H9 (cell line): ENCODE results near the gene FSTL4. TPM values are rescaled to one million over a fixed set of nuclear protein-coding genes. Genes with fewer than 3 reads are reported as not detected.
A peak's percentile ranks its signal among the peaks of the same experiment; 100 is the strongest.

Source experiments
- DNase-seq: peaks from one replicate; pipeline ENCODE4 v3.0.0-alpha.2; 2017
- H2AFZ ChIP-seq: one replicate; pipeline ENCODE4 v1.6.1; 2013; ENCODE audit warnings: mild to moderate bottlenecking, low read length, control low read depth, moderate library complexity
- H2AK5ac ChIP-seq: 2 replicates; pipeline ENCODE4 v1.6.1; 2013; ENCODE audit warnings: low read length, control low read depth, mixed read lengths; ENCODE audit not compliant: insufficient read length
- H2BK120ac ChIP-seq: one replicate; pipeline ENCODE4 v1.6.1; 2013; ENCODE audit warnings: low read depth, mild to moderate bottlenecking, low read length, control low read depth, inconsistent platforms; ENCODE audit not compliant: poor library complexity, severe bottlenecking
- H2BK12ac ChIP-seq: 2 replicates; pipeline ENCODE4 v1.6.1; 2013; ENCODE audit warnings: low read length, control low read depth, mixed read lengths, low read depth; ENCODE audit not compliant: insufficient read length
- H2BK15ac ChIP-seq: 2 replicates; pipeline ENCODE4 v1.6.1; 2013; ENCODE audit warnings: low read depth, low read length, control low read depth
- H2BK20ac ChIP-seq: one replicate; pipeline ENCODE4 v1.6.1; 2013; ENCODE audit warnings: low read depth, mild to moderate bottlenecking, low read length, control low read depth, inconsistent platforms; ENCODE audit not compliant: poor library complexity, severe bottlenecking
- H2BK5ac ChIP-seq: 2 replicates; pipeline ENCODE4 v1.6.1; 2013; ENCODE audit warnings: low read length, control low read depth, mixed read lengths; ENCODE audit not compliant: insufficient read length
- H3K14ac ChIP-seq: 2 replicates; pipeline ENCODE4 v1.6.1; 2013; ENCODE audit warnings: low read length, control low read depth; ENCODE audit not compliant: insufficient read depth
- H3K18ac ChIP-seq: 2 replicates; pipeline ENCODE4 v1.6.1; 2013; ENCODE audit warnings: low read depth, mild to moderate bottlenecking, mixed read lengths, low read length, control low read depth; ENCODE audit not compliant: insufficient read length
- H3K23ac ChIP-seq: 2 replicates; pipeline ENCODE4 v1.6.1; 2013; ENCODE audit warnings: low read length, control low read depth, mixed read lengths, low read depth; ENCODE audit not compliant: insufficient read length
- H3K23me2 ChIP-seq: 2 replicates; pipeline ENCODE4 v1.6.1; 2013; ENCODE audit warnings: low read depth, mild to moderate bottlenecking, mixed read lengths, low read length, control low read depth; ENCODE audit not compliant: insufficient read length, poor library complexity, severe bottlenecking
- H3K27ac ChIP-seq: 2 replicates; pipeline ENCODE4 v1.5.1; 2013; ENCODE audit warnings: low read length, control low read depth, mixed read lengths, low read depth; ENCODE audit not compliant: insufficient read length
- H3K27me3 ChIP-seq: 2 replicates; pipeline ENCODE4 v1.6.1; 2013; ENCODE audit warnings: low read length, control low read depth, inconsistent platforms; ENCODE audit not compliant: insufficient read depth
- H3K4ac ChIP-seq: 2 replicates; pipeline ENCODE4 v1.6.1; 2013; ENCODE audit warnings: low read depth, mild to moderate bottlenecking, control low read depth, inconsistent platforms, low read length, moderate library complexity
- H3K4me1 ChIP-seq: 2 replicates; pipeline ENCODE4 v1.6.1; 2013; ENCODE audit warnings: low read length, control low read depth, inconsistent platforms; ENCODE audit not compliant: insufficient read depth
- H3K4me2 ChIP-seq: 2 replicates; pipeline ENCODE4 v1.6.1; 2013; ENCODE audit warnings: low read length, control low read depth, mixed read lengths; ENCODE audit not compliant: insufficient read length, insufficient read depth
- H3K56ac ChIP-seq: 2 replicates; pipeline ENCODE4 v1.6.1; 2013; ENCODE audit warnings: low read depth, mild to moderate bottlenecking, mixed read lengths, low read length, control low read depth; ENCODE audit not compliant: insufficient read length
- H3K79me1 ChIP-seq: 2 replicates; pipeline ENCODE4 v1.6.1; 2013; ENCODE audit warnings: low read depth, mild to moderate bottlenecking, moderate library complexity, low read length, control low read depth, inconsistent platforms; ENCODE audit not compliant: insufficient read depth, poor library complexity, severe bottlenecking
- H3K79me2 ChIP-seq: 2 replicates; pipeline ENCODE4 v1.6.1; 2013; ENCODE audit warnings: low read length, control low read depth, inconsistent platforms; ENCODE audit not compliant: insufficient read depth
- H3K9ac ChIP-seq: 2 replicates; pipeline ENCODE4 v1.6.1; 2013; ENCODE audit warnings: low read length, control low read depth, mixed read lengths; ENCODE audit not compliant: insufficient read length; ENCODE audit errors: extremely low read depth
- H3K9me3 ChIP-seq: one replicate; pipeline ENCODE4 v1.6.1; 2013; ENCODE audit warnings: low read depth, low read length, inconsistent platforms; ENCODE audit not compliant: control insufficient read depth
- H3T11ph ChIP-seq: one replicate; pipeline ENCODE4 v1.6.1; 2013; ENCODE audit warnings: mild to moderate bottlenecking, low read length, control low read depth, inconsistent platforms
- H4K20me1 ChIP-seq: one replicate; pipeline ENCODE4 v1.6.1; 2013; ENCODE audit not compliant: control insufficient read depth, insufficient read length, insufficient read depth
- H4K5ac ChIP-seq: 2 replicates; pipeline ENCODE4 v1.6.1; 2013; ENCODE audit warnings: low read depth, mild to moderate bottlenecking, mixed read lengths, low read length, control low read depth; ENCODE audit not compliant: insufficient read length
- H4K8ac ChIP-seq: replicated peaks from 2 replicates; pipeline ENCODE4 v1.6.1; 2013; ENCODE audit warnings: low read length, control low read depth, mixed read lengths, low read depth; ENCODE audit not compliant: insufficient read length
- H4K91ac ChIP-seq: 2 replicates; pipeline ENCODE4 v1.6.1; 2013; ENCODE audit warnings: low read depth, mild to moderate bottlenecking, moderate library complexity, mixed read lengths, low read length, control low read depth; ENCODE audit not compliant: insufficient read length
- H3K27ac Mint-ChIP-seq, 3 experiments: 2 replicates in 2 of 3; 3 replicates in 1 of 3; pipeline ENCODE4 v1.8.0; 2020 to 2021; ENCODE audit warnings: mixed read lengths in 3 of 3, mild to moderate bottlenecking in 1 of 3, moderate library complexity in 1 of 3
- H3K27me3 Mint-ChIP-seq: 2 replicates; pipeline ENCODE4 v1.8.0; 2021; ENCODE audit warnings: low read depth, mild to moderate bottlenecking, moderate library complexity, mixed read lengths
- H3K36me3 Mint-ChIP-seq, 3 experiments: 2 replicates in 2 of 3; 3 replicates in 1 of 3; pipeline ENCODE4 v1.8.0; 2020 to 2021; ENCODE audit warnings: low read depth in 3 of 3, mixed read lengths in 3 of 3; ENCODE audit not compliant: insufficient read depth in 1 of 3
- H3K4me1 Mint-ChIP-seq, 2 experiments: 2 replicates each; pipeline ENCODE4 v1.8.0; 2020; ENCODE audit warnings: mixed read lengths in 2 of 2
- H3K4me3 Mint-ChIP-seq, 2 experiments: 2 replicates in 1 of 2; 3 replicates in 1 of 2; pipeline ENCODE4 v1.8.0; 2020 to 2021; ENCODE audit warnings: mild to moderate bottlenecking in 2 of 2, mixed read lengths in 2 of 2, moderate library complexity in 1 of 2
- H3K9me3 Mint-ChIP-seq, 2 experiments: 2 replicates in 1 of 2; 3 replicates in 1 of 2; pipeline ENCODE4 v1.8.0; 2020; ENCODE audit warnings: mild to moderate bottlenecking in 2 of 2, mixed read lengths in 2 of 2, moderate library complexity in 1 of 2
- CTCF ChIP-seq: fragments of 200-600 bp; sonication (generic); conservative IDR thresholded peaks from 3 replicates; pipeline ENCODE4 v1.8.0; 2021; ENCODE audit warnings: antibody characterized with exemption, mild to moderate bottlenecking
- WGBS: extraction: QIAGEN DNeasy Blood & Tissue Kit; methylation state at CpG from one replicate; pipeline ENCODE4 v1.1.7; 2013; ENCODE audit warnings: missing lambda C conversion rate, low lambda C conversion rate, mixed read lengths; ENCODE audit not compliant: insufficient read length; ENCODE audit errors: extremely low coverage; 5-methylcytosine and 5-hydroxymethylcytosine counted together
- total RNA-seq: library from RNA; stranded (reverse); gene quantifications from 2 replicates; pipeline ENCODE4 v1.2.1, GENCODE V29; 2021

FSTL4 gene
- total RNA-seq, 1 experiment from 2014 or later: 5.7 TPM

GRCh38 chr5:133613184-133613583, 843 bp upstream of the FSTL4 start:
- H3K4me1 ChIP-seq: no peaks in the 10 kb centered on the region
- WGBS: no CpG with 5 or more reads among the region's 5 CpGs
- no peak overlapping the region for H3K9ac ChIP-seq
- H2BK120ac ChIP-seq: peak overlapping the region; percentile 41
- Mint-ChIP-seq H3K27me3 (peaks cover 72% of the 10 kb centered on the region), H3K9me3 (no peaks in the 10 kb centered on the region), H3K36me3 (no peaks in the 10 kb centered on the region), H3K4me3 (peak overlapping the region; percentile 60 to 79), H3K4me1 (peaks cover 15 to 16% of the 10 kb centered on the region in 2 experiments), H3K27ac (no peak overlapping the region; a peak in 1 of 7 replicates)
- no peak overlapping the region for H3T11ph ChIP-seq
- no peak overlapping the region for H3K27ac ChIP-seq
- H3K56ac ChIP-seq: no peak overlapping the region
- H3K9me3 ChIP-seq: no peaks in the 10 kb centered on the region
- H2BK20ac ChIP-seq: no peak overlapping the region
- H4K20me1 ChIP-seq: no peaks in the 10 kb centered on the region
- H3K4me2 ChIP-seq: peak overlapping the region; percentile 53
- peaks cover 15% of the 10 kb centered on the region for H3K23me2 ChIP-seq
- H4K8ac ChIP-seq: no peak overlapping the region
- H3K79me2 ChIP-seq: no peaks in the 10 kb centered on the region
- H2BK5ac ChIP-seq: no peak overlapping the region
- no peak overlapping the region for H2AK5ac ChIP-seq
- DNase-seq: no peak
- H2AFZ ChIP-seq: no peak overlapping the region
- H3K4ac ChIP-seq: no peak overlapping the region
- no peaks in the 10 kb centered on the region for H3K79me1 ChIP-seq
- peaks cover 26% of the 10 kb centered on the region; the same call in 1 of the 2 replicates for H3K27me3 ChIP-seq
- H4K5ac ChIP-seq: no peak overlapping the region
- H2BK15ac ChIP-seq: no peak overlapping the region
- no peak overlapping the region for H3K14ac ChIP-seq
- H2BK12ac ChIP-seq: no peak overlapping the region
- no peak overlapping the region for H4K91ac ChIP-seq
- H3K18ac ChIP-seq: no peak overlapping the region
- no peak for TF ChIP-seq CTCF
- no peak overlapping the region for H3K23ac ChIP-seq
